Fibroblast of villous mesenchyme (primary cell): ENCODE data around the gene NRXN3. TPM values are rescaled to one million over a fixed set of nuclear protein-coding genes. Genes with fewer than 3 reads are reported as not detected.
A peak's percentile ranks its signal among the peaks of the same experiment; 100 is the strongest.

Experiments used
- DNase-seq: peaks from one replicate; pipeline ENCODE4 v3.0.0-alpha.2; 2010; ENCODE audit warnings: low read depth
- H3K4me3 ChIP-seq: 2 replicates; pipeline ENCODE4 v1.5.1; 2011; ENCODE audit warnings: low read depth, mild to moderate bottlenecking, low read length
- total RNA-seq: library from RNA; depleted of rRNA; stranded (reverse); fragments of >200 nt; gene quantifications from 2 replicates; pipeline ENCODE4 v1.2.3, GENCODE V29; 2012
- TF ChIP-seq, protein P1 (sequence below): IDR thresholded peaks from 2 replicates; pipeline ENCODE4 v1.5.1; 2012; ENCODE audit warnings: low read depth, mild to moderate bottlenecking, low read length; ENCODE audit not compliant: insufficient read depth

Gene NRXN3
- total RNA-seq, 1 donor = 7.3 TPM

- DNase-seq = no peak
- H3K4me3 ChIP-seq = no peak overlapping the region
- TF ChIP-seq, protein P1, sequence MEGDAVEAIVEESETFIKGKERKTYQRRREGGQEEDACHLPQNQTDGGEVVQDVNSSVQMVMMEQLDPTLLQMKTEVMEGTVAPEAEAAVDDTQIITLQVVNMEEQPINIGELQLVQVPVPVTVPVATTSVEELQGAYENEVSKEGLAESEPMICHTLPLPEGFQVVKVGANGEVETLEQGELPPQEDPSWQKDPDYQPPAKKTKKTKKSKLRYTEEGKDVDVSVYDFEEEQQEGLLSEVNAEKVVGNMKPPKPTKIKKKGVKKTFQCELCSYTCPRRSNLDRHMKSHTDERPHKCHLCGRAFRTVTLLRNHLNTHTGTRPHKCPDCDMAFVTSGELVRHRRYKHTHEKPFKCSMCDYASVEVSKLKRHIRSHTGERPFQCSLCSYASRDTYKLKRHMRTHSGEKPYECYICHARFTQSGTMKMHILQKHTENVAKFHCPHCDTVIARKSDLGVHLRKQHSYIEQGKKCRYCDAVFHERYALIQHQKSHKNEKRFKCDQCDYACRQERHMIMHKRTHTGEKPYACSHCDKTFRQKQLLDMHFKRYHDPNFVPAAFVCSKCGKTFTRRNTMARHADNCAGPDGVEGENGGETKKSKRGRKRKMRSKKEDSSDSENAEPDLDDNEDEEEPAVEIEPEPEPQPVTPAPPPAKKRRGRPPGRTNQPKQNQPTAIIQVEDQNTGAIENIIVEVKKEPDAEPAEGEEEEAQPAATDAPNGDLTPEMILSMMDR = no peak
Observed at GRCh38 chr14:78443834-78444233, 273.7 kb downstream of the NRXN3 start.

- TF ChIP-seq, protein P1 = no peak
- DNase-seq = no peak
- no peak overlapping the region for H3K4me3 ChIP-seq
Observed at GRCh38 chr14:78445275-78445674, 275.1 kb downstream of the NRXN3 start.

GRCh38 chr14:78446807-78447206 lies 276.6 kb downstream of the NRXN3 start:
- TF ChIP-seq, protein P1 = no peak
- no peak for DNase-seq
- H3K4me3 ChIP-seq = no peak overlapping the region

DNA sequence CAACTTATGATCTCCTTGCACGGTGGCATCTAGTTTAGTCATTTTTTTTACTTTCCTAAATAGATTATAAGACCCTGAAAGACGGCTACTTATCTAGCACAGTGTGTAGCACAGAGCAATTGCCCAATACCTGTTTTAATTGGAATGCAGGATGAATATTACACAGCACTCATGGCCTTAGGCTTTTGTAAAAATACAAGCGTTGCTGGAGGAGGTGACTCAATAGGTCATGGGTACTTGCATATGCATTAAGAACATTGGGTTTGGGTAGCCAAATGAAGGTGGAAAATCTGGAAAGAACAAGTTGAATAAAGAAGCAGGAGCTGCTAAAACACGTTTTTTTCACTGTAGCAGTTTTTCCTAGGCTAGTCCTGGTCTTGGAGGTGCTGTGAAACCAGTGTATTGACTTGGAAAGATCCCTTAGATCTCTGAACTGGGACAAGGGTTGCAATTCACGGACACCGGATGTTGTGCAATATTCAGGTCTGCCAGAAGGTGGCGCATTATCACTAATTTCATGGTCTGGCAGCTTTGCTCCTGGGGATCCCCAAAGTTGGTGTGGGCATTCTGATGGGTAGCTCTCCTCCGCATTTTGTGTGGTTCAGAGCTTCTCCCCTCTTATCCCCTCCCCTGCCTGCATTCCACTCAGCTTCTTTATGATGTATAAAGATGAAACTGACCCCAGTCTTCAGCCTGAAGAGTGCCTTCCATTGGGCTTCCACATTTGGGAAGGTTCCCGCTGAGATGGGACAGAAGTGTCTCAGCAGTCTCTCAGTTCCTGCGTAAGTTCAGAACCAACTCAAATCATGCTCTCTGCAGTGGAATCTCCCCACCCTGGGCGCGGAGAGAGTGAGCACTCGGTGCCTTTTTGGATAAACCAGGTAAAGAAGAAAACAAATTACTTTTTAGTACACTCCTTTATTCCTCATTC lies 278.3 kb downstream of the NRXN3 start:
- DNase-seq = peak; percentile 1
- TF ChIP-seq, protein P1 = peak; percentile 30
- no peak overlapping the region for H3K4me3 ChIP-seq

GRCh38 chr14:78450669-78451318 lies 280.6 kb downstream of the NRXN3 start:
- TF ChIP-seq, protein P1 = no peak
- H3K4me3 ChIP-seq = no peak overlapping the region
- DNase-seq = no peak

DNA sequence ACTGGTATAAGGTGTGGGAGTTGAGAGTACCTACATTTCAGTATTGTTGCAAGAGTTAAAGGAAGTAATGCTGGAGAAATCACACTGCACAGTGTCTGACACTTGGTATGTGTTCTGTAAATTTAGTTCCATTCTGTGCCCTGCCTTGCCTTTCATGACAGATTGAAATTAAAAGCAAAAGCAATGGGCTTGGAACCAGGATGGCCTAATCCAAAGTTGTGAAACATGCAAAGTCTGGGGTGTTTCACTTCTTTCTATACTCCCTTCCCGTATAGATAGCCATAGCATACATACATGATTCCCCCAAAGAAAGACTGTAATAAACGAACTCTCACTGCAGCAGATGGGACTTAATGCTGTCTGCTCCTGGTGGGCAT lies 281.1 kb downstream of the NRXN3 start:
- TF ChIP-seq, protein P1 = no peak
- no peak overlapping the region for H3K4me3 ChIP-seq
- no peak for DNase-seq
